ENCODE measurements around the gene IKZF3.
A peak's percentile ranks its signal among the peaks of the same experiment; 100 is the strongest.

IKZF3 gene

GRCh38 chr17:39722965-39723848 is 140.9 kb downstream of the IKZF3 start:
- Histone ChIP-seq H2BK15ac (replicated peaks; ENCODE audit: low read depth) (no peak overlapping the region), H4K8ac (ENCODE audit: low read depth, low read length) (no peak overlapping the region), H3K4me3 (ENCODE audit: low read length) (no peak overlapping the region), H2BK5ac (ENCODE audit: low read length) (no peak overlapping the region), H2AK5ac (ENCODE audit: low read length) (no peak overlapping the region), H3K36me3 (ENCODE audit: control insufficient read depth, insufficient read depth, low read length) (peaks cover 4% of the 10 kb centered on the region), H3K79me1 (ENCODE audit: low read length) (no peaks in the 10 kb centered on the region), H3K23ac (ENCODE audit: low read length) (no peak overlapping the region), H3K18ac (ENCODE audit: low read length) (no peak overlapping the region), H3K27ac (ENCODE audit: low read depth, low read length) (no peak overlapping the region), H3K4me1 (ENCODE audit: control insufficient read depth, low read depth, low read length) (no peaks in the 10 kb centered on the region), H3K9ac (ENCODE audit: low read length) (no peak overlapping the region), H4K5ac (ENCODE audit: low read length) (no peak overlapping the region), H3K4ac (ENCODE audit: low read depth, low read length) (no peak overlapping the region), H2BK120ac (ENCODE audit: low read depth, low read length) (no peak overlapping the region), H3K79me2 (ENCODE audit: control insufficient read depth, insufficient read depth, low read length) (no peaks in the 10 kb centered on the region), H3K27me3 (ENCODE audit: insufficient read depth, low read length, poor library complexity) (no peaks in the 10 kb centered on the region), H3K56ac (ENCODE audit: low read length) (no peak overlapping the region), H3K4me2 (ENCODE audit: low read length) (no peak overlapping the region)
- DNase-seq = peak; percentile 64
- no CpG with 5 or more reads among the region's 34 CpGs for WGBS (ENCODE audit: extremely low coverage, insufficient coverage, low lambda C conversion rate)

GRCh38 chr17:39722104-39722503 is 142.0 kb downstream of the IKZF3 start:
- Histone ChIP-seq H3K79me2 (ENCODE audit: control insufficient read depth, insufficient read depth, low read length) (no peaks in the 10 kb centered on the region), H2AK5ac (ENCODE audit: low read length) (no peak overlapping the region), H3K18ac (ENCODE audit: low read length) (no peak overlapping the region), H3K4me1 (ENCODE audit: control insufficient read depth, low read depth, low read length) (no peaks in the 10 kb centered on the region), H4K5ac (ENCODE audit: low read length) (no peak overlapping the region), H3K9ac (ENCODE audit: low read length) (no peak overlapping the region), H3K4me2 (ENCODE audit: low read length) (no peak overlapping the region), H3K4me3 (ENCODE audit: low read length) (no peak overlapping the region), H3K23ac (ENCODE audit: low read length) (no peak overlapping the region), H4K8ac (ENCODE audit: low read depth, low read length) (no peak overlapping the region), H3K56ac (ENCODE audit: low read length) (no peak overlapping the region), H3K4ac (ENCODE audit: low read depth, low read length) (no peak overlapping the region), H2BK15ac (replicated peaks; ENCODE audit: low read depth) (no peak overlapping the region), H2BK5ac (ENCODE audit: low read length) (no peak overlapping the region), H3K79me1 (ENCODE audit: low read length) (no peaks in the 10 kb centered on the region), H2BK120ac (ENCODE audit: low read depth, low read length) (no peak overlapping the region), H3K36me3 (ENCODE audit: control insufficient read depth, insufficient read depth, low read length) (peaks cover 4% of the 10 kb centered on the region), H3K27me3 (ENCODE audit: insufficient read depth, low read length, poor library complexity) (no peaks in the 10 kb centered on the region), H3K27ac (ENCODE audit: low read depth, low read length) (no peak overlapping the region)
- no CpG with 5 or more reads among the region's 6 CpGs for WGBS (ENCODE audit: extremely low coverage, insufficient coverage, low lambda C conversion rate)
- DNase-seq = no peak

GRCh38 chr17:39719563-39720355 is 144.4 kb downstream of the IKZF3 start:
- Histone ChIP-seq H3K36me3 (ENCODE audit: control insufficient read depth, insufficient read depth, low read length) (peaks cover 4% of the 10 kb centered on the region), H2BK5ac (ENCODE audit: low read length) (no peak overlapping the region), H3K9ac (ENCODE audit: low read length) (no peak overlapping the region), H3K4ac (ENCODE audit: low read depth, low read length) (no peak overlapping the region), H3K4me3 (ENCODE audit: low read length) (no peak overlapping the region), H3K4me2 (ENCODE audit: low read length) (no peak overlapping the region), H3K23ac (ENCODE audit: low read length) (no peak overlapping the region), H2AK5ac (ENCODE audit: low read length) (no peak overlapping the region), H3K27ac (ENCODE audit: low read depth, low read length) (no peak overlapping the region), H2BK15ac (replicated peaks; ENCODE audit: low read depth) (no peak overlapping the region), H3K4me1 (ENCODE audit: control insufficient read depth, low read depth, low read length) (no peaks in the 10 kb centered on the region), H3K79me2 (ENCODE audit: control insufficient read depth, insufficient read depth, low read length) (no peaks in the 10 kb centered on the region), H3K27me3 (ENCODE audit: insufficient read depth, low read length, poor library complexity) (no peaks in the 10 kb centered on the region), H4K5ac (ENCODE audit: low read length) (no peak overlapping the region), H4K8ac (ENCODE audit: low read depth, low read length) (no peak overlapping the region), H3K79me1 (ENCODE audit: low read length) (no peaks in the 10 kb centered on the region), H2BK120ac (ENCODE audit: low read depth, low read length) (no peak overlapping the region), H3K56ac (ENCODE audit: low read length) (no peak overlapping the region), H3K18ac (ENCODE audit: low read length) (no peak overlapping the region)
- no peak for DNase-seq
- WGBS (ENCODE audit: extremely low coverage, insufficient coverage, low lambda C conversion rate) = no CpG with 5 or more reads among the region's 7 CpGs

- H3K56ac ChIP-seq (ENCODE audit: low read length) = no peak overlapping the region
- no peak overlapping the region for H4K5ac ChIP-seq (ENCODE audit: low read length)
- no peak overlapping the region for H2BK120ac ChIP-seq (ENCODE audit: low read depth, low read length)
- no peak overlapping the region for H2AK5ac ChIP-seq (ENCODE audit: low read length)
- H3K18ac ChIP-seq (ENCODE audit: low read length) = no peak overlapping the region
- H3K4me2 ChIP-seq (ENCODE audit: low read length) = no peak overlapping the region
- no peaks in the 10 kb centered on the region for H3K79me2 ChIP-seq (ENCODE audit: control insufficient read depth, insufficient read depth, low read length)
- no peak overlapping the region for H2BK5ac ChIP-seq (ENCODE audit: low read length)
- H3K4me1 ChIP-seq (ENCODE audit: control insufficient read depth, low read depth, low read length) = no peaks in the 10 kb centered on the region
- no peak overlapping the region for H3K27ac ChIP-seq (ENCODE audit: low read depth, low read length)
- H3K79me1 ChIP-seq (ENCODE audit: low read length) = no peaks in the 10 kb centered on the region
- H3K9ac ChIP-seq (ENCODE audit: low read length) = no peak overlapping the region
- no peaks in the 10 kb centered on the region for H3K27me3 ChIP-seq (ENCODE audit: insufficient read depth, low read length, poor library complexity)
- no CpG with 5 or more reads among the region's 6 CpGs for WGBS (ENCODE audit: extremely low coverage, insufficient coverage, low lambda C conversion rate)
- no peak overlapping the region for H2BK15ac ChIP-seq (replicated peaks; ENCODE audit: low read depth)
- no peak overlapping the region for H3K4ac ChIP-seq (ENCODE audit: low read depth, low read length)
- DNase-seq = no peak
- no peak overlapping the region for H4K8ac ChIP-seq (ENCODE audit: low read depth, low read length)
- H3K4me3 ChIP-seq (ENCODE audit: low read length) = no peak overlapping the region
- H3K36me3 ChIP-seq (ENCODE audit: control insufficient read depth, insufficient read depth, low read length) = peaks cover 3% of the 10 kb centered on the region
- no peak overlapping the region for H3K23ac ChIP-seq (ENCODE audit: low read length)
Measured at GRCh38 chr17:39717660-39718059, 146.5 kb downstream of the IKZF3 start.

GRCh38 chr17:39716879-39717536 is 147.1 kb downstream of the IKZF3 start:
- H3K4ac ChIP-seq (ENCODE audit: low read depth, low read length) = no peak overlapping the region
- no peak overlapping the region for H3K4me3 ChIP-seq (ENCODE audit: low read length)
- no peak overlapping the region for H2BK15ac ChIP-seq (replicated peaks; ENCODE audit: low read depth)
- H2AK5ac ChIP-seq (ENCODE audit: low read length) = no peak overlapping the region
- WGBS (ENCODE audit: extremely low coverage, insufficient coverage, low lambda C conversion rate) = no CpG with 5 or more reads among the region's 11 CpGs
- H2BK120ac ChIP-seq (ENCODE audit: low read depth, low read length) = no peak overlapping the region
- no peak overlapping the region for H4K8ac ChIP-seq (ENCODE audit: low read depth, low read length)
- no peak overlapping the region for H4K5ac ChIP-seq (ENCODE audit: low read length)
- H3K27me3 ChIP-seq (ENCODE audit: insufficient read depth, low read length, poor library complexity) = no peaks in the 10 kb centered on the region
- peaks cover 3% of the 10 kb centered on the region for H3K36me3 ChIP-seq (ENCODE audit: control insufficient read depth, insufficient read depth, low read length)
- H3K79me2 ChIP-seq (ENCODE audit: control insufficient read depth, insufficient read depth, low read length) = no peaks in the 10 kb centered on the region
- H3K18ac ChIP-seq (ENCODE audit: low read length) = no peak overlapping the region
- H3K56ac ChIP-seq (ENCODE audit: low read length) = no peak overlapping the region
- no peaks in the 10 kb centered on the region for H3K4me1 ChIP-seq (ENCODE audit: control insufficient read depth, low read depth, low read length)
- H2BK5ac ChIP-seq (ENCODE audit: low read length) = no peak overlapping the region
- no peak overlapping the region for H3K23ac ChIP-seq (ENCODE audit: low read length)
- no peak overlapping the region for H3K27ac ChIP-seq (ENCODE audit: low read depth, low read length)
- H3K4me2 ChIP-seq (ENCODE audit: low read length) = no peak overlapping the region
- H3K79me1 ChIP-seq (ENCODE audit: low read length) = no peaks in the 10 kb centered on the region
- H3K9ac ChIP-seq (ENCODE audit: low read length) = no peak overlapping the region
- DNase-seq = no peak

All from mesendoderm (in vitro differentiated cells).